GM12878 (cell line): ENCODE data around the gene DHX32. TPM values are rescaled to one million over a fixed set of nuclear protein-coding genes. Genes with fewer than 3 reads are reported as not detected.

Source experiments
- ATAC-seq: fragments of 200-7000 bp; cut with Tn5 transposase; 3 replicates; pipeline ENCODE4 v1.9.1; 2020; ENCODE audit warnings: mild to moderate bottlenecking, moderate library complexity
- BruUV-seq: library from RNA; stranded (reverse); fragments of 400-500 nt; replicated peaks from 2 replicates; lab custom pipeline; 2021; lab: Mats Ljungman, UMichigan
- CTCF ChIA-PET: fragments of 300-600 bp; sonication (Branson Sonifier 250); formaldehyde crosslinking; extraction: SDS; loops from one replicate; lab custom pipeline; 2021; ENCODE audit warnings: inconsistent platforms; lab: Yijun Ruan, JAX
- POLR2A ChIA-PET: fragments of 350-600 bp; formaldehyde crosslinking; extraction: SDS; loops from one replicate; lab custom pipeline; 2021; ENCODE audit warnings: inconsistent platforms; lab: Charles Lee
- RAD21 ChIA-PET: fragments of 300-600 bp; sonication (Branson Sonifier 250); formaldehyde crosslinking; loops from one replicate; lab custom pipeline; 2023; ENCODE audit warnings: antibody characterized with exemption; ENCODE audit not compliant: unreplicated experiment; lab: Charles Lee
- SMC1A ChIA-PET: fragments of 300-600 bp; sonication (Branson Sonifier 250); formaldehyde crosslinking; loops from one replicate; lab custom pipeline; 2023; ENCODE audit not compliant: unreplicated experiment, uncharacterized antibody; lab: Charles Lee
- DNase-seq: peaks from one replicate; pipeline ENCODE4 v3.0.0-alpha.2; 2011; ENCODE audit warnings: low read depth, low spot score
- FAIRE-seq: peaks from 3 replicates; lab custom pipeline; 2011; peaks lifted over from hg19 to GRCh38; lab: Jason Lieb, UNC
- H2AFZ ChIP-seq: 2 replicates; pipeline ENCODE4 v1.6.0; 2011; ENCODE audit warnings: low read depth, low read length, control low read depth; ENCODE audit not compliant: control insufficient read depth
- H3K27ac ChIP-seq: 2 replicates; pipeline ENCODE4 v1.5.1; 2011; ENCODE audit warnings: control low read depth; ENCODE audit not compliant: control insufficient read depth, insufficient read depth
- H3K27me3 ChIP-seq, 2 experiments: replicated peaks in 1 of 2; 2 replicates each; pipeline versions ENCODE4 v1.6.0 to v1.6.1; 2011; ENCODE audit warnings: low read length in 1 of 2; ENCODE audit not compliant: control insufficient read depth in 2 of 2, insufficient read depth in 2 of 2
- H3K36me3 ChIP-seq, 2 experiments: 2 replicates each; pipeline ENCODE4 v1.5.1; 2011; ENCODE audit warnings: low read length in 1 of 2; ENCODE audit not compliant: control insufficient read depth in 2 of 2, insufficient read depth in 2 of 2
- H3K4me1 ChIP-seq: 2 replicates; pipeline ENCODE4 v1.6.1; 2011; ENCODE audit warnings: mild to moderate bottlenecking, low read length, moderate library complexity, mixed read lengths; ENCODE audit not compliant: control insufficient read depth, insufficient read depth
- H3K4me2 ChIP-seq: 2 replicates; pipeline ENCODE4 v1.6.0; 2011; ENCODE audit warnings: control low read depth; ENCODE audit not compliant: control insufficient read depth, insufficient read depth
- H3K4me3 ChIP-seq: fragments of 200-600 bp; sonication (generic); 2 replicates; pipeline ENCODE4 v1.5.1; 2016
- H3K79me2 ChIP-seq: 2 replicates; pipeline ENCODE4 v1.6.0; 2011; ENCODE audit warnings: low read length; ENCODE audit not compliant: control insufficient read depth, insufficient read depth
- H3K9ac ChIP-seq: 2 replicates; pipeline ENCODE4 v1.8.0; 2011; ENCODE audit warnings: low read length, control low read depth, mixed read lengths; ENCODE audit not compliant: control insufficient read depth, insufficient read depth
- H3K9me3 ChIP-seq: replicated peaks from 3 replicates; pipeline ENCODE4 v1.5.1; 2011; ENCODE audit warnings: mild to moderate bottlenecking, low read length; ENCODE audit not compliant: control insufficient read depth, insufficient read depth
- H4K20me1 ChIP-seq: 2 replicates; pipeline ENCODE4 v1.6.0; 2011; ENCODE audit not compliant: control insufficient read depth, insufficient read depth
- ATF7 ChIP-seq: fragments of 450-650 bp; IDR thresholded peaks from 2 replicates; pipeline ENCODE4 v1.6.1; 2016; ENCODE audit warnings: low read depth, mild to moderate bottlenecking
- E4F1 ChIP-seq: fragments of 450-650 bp; IDR thresholded peaks from 2 replicates; pipeline ENCODE4 v1.6.1; 2018; ENCODE audit warnings: borderline replicate concordance, mild to moderate bottlenecking; ENCODE audit not compliant: partially characterized antibody
- EGR1 ChIP-seq, 2 experiments: IDR thresholded peaks; 1 replicate in 1 of 2; 2 replicates in 1 of 2; pipeline ENCODE4 v1.6.1; 2011 to 2012; ENCODE audit warnings: low read depth in 2 of 2, low read length in 2 of 2, borderline replicate concordance in 1 of 2, mild to moderate bottlenecking in 1 of 2, moderate library complexity in 1 of 2
- NFYA ChIP-seq: IDR thresholded peaks from 2 replicates; pipeline ENCODE4 v1.6.1; 2011; ENCODE audit warnings: low read depth, mild to moderate bottlenecking, low read length, improper control_type of control experiment, borderline replicate concordance
- PRDM15 ChIP-seq: fragments of 450-650 bp; formaldehyde crosslinking; IDR thresholded peaks from 2 replicates; pipeline ENCODE4 v1.4.0; 2020; ENCODE audit warnings: mild to moderate bottlenecking, moderate library complexity
- SMAD1 ChIP-seq: fragments of 450-650 bp; IDR thresholded peaks from 2 replicates; pipeline ENCODE4 v1.6.1; 2018; ENCODE audit warnings: mild to moderate bottlenecking, low read depth; ENCODE audit not compliant: partially characterized antibody
- SMC3 ChIP-seq: IDR thresholded peaks from 2 replicates; pipeline ENCODE4 v1.6.1; 2011; ENCODE audit warnings: low read length, improper control_type of control experiment, borderline replicate concordance
- ZNF24 ChIP-seq: fragments of 450-650 bp; IDR thresholded peaks from 2 replicates; pipeline ENCODE4 v1.6.1; 2017; ENCODE audit warnings: antibody characterized with exemption, mild to moderate bottlenecking
- ZNF274 ChIP-seq: IDR thresholded peaks from one replicate; pipeline ENCODE4 v1.8.0; 2011; ENCODE audit not compliant: insufficient read length, insufficient read depth
- WGBS: methylation state at CpG from one replicate; pipeline ENCODE4 v1.1.6; 2016; ENCODE audit warnings: low lambda C conversion rate; ENCODE audit not compliant: insufficient replicate concordance, insufficient coverage; ENCODE audit errors: missing lambda C conversion rate; 5-methylcytosine and 5-hydroxymethylcytosine counted together
- in situ Hi-C: fragments of 300-500 bp; cut with MboI; formaldehyde crosslinking; loops from 9 replicates; pipeline ENCODE4 v1.14.3; 2018; ENCODE audit warnings: mixed read lengths
- intact Hi-C: fragments of 100-400 bp; cut with micrococcal nuclease; formaldehyde crosslinking; loops from one replicate; pipeline ENCODE4 v1.14.2; 2022; ENCODE audit not compliant: unreplicated experiment
- polyA plus RNA-seq, 11 experiments: library from polyadenylated mRNA; depleted of rRNA in 4 of 11; unstranded in 6 of 11; stranded (reverse) in 5 of 11; fragments of >200 nt; fragmentation: Nextera tagmentation in 4 of 11; fragmentation: Illumina TruSeq in 1 of 11; extraction: Ambion mirVana in 4 of 11; extraction: Trizol in 1 of 11; gene quantifications; 1 replicate in 1 of 11; 2 replicates in 10 of 11; pipeline versions ENCODE4 v1.2.1 to v1.2.3, GENCODE V29; 2011 to 2016; ENCODE audit warnings: inconsistent platforms in 2 of 11, missing spikeins in 2 of 11, low read depth in 1 of 11
- total RNA-seq, 4 experiments: library from RNA; depleted of rRNA in 3 of 4; stranded (reverse); fragments of >200 nt in 3 of 4; fragmentation: Illumina TruSeq in 1 of 4; extraction: Trizol in 1 of 4; gene quantifications; 2 replicates each; pipeline versions ENCODE4 v1.2.1 to v1.2.3, GENCODE V29; 2013 to 2021
- TF ChIP-seq, protein P1 (sequence below): fragments of 450-650 bp; formaldehyde crosslinking; IDR thresholded peaks from 2 replicates; pipeline ENCODE4 v1.5.0; 2022; ENCODE audit warnings: mild to moderate bottlenecking, missing genetic modification characterization
- TF ChIP-seq, protein P2 (sequence below): IDR thresholded peaks from 2 replicates; pipeline ENCODE4 v1.6.1; 2011; ENCODE audit warnings: low read depth, mild to moderate bottlenecking, low read length, moderate library complexity, borderline replicate concordance; ENCODE audit errors: extremely low read depth

Gene DHX32
- total and polyA plus RNA-seq, 10 of the 15 experiments (the other 5 are each of a cell fraction or from before 2014, with no cell fraction given): 5.4 to 21.0 (median 16.0) TPM

GRCh38 chr10:125926247-125926646 lies 45.2 kb upstream of the DHX32 start:
- FAIRE-seq: no peak
- TF ChIP-seq EGR1 (IDR thresholded peaks at IDR 0.05; ENCODE audit: borderline replicate concordance in 1 of 2, low read depth in 2 of 2, low read length in 2 of 2): no peak
- no peak for TF ChIP-seq ATF7
- no peak for TF ChIP-seq NFYA
- no peak for TF ChIP-seq PRDM15
- TF ChIP-seq, protein P1, sequence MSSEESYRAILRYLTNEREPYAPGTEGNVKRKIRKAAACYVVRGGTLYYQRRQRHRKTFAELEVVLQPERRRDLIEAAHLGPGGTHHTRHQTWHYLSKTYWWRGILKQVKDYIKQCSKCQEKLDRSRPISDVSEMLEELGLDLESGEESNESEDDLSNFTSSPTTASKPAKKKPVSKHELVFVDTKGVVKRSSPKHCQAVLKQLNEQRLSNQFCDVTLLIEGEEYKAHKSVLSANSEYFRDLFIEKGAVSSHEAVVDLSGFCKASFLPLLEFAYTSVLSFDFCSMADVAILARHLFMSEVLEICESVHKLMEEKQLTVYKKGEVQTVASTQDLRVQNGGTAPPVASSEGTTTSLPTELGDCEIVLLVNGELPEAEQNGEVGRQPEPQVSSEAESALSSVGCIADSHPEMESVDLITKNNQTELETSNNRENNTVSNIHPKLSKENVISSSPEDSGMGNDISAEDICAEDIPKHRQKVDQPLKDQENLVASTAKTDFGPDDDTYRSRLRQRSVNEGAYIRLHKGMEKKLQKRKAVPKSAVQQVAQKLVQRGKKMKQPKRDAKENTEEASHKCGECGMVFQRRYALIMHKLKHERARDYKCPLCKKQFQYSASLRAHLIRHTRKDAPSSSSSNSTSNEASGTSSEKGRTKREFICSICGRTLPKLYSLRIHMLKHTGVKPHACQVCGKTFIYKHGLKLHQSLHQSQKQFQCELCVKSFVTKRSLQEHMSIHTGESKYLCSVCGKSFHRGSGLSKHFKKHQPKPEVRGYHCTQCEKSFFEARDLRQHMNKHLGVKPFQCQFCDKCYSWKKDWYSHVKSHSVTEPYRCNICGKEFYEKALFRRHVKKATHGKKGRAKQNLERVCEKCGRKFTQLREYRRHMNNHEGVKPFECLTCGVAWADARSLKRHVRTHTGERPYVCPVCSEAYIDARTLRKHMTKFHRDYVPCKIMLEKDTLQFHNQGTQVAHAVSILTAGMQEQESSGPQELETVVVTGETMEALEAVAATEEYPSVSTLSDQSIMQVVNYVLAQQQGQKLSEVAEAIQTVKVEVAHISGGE (CRISPR knock-in tag): no peak
- TF ChIP-seq SMC3: no peak
- TF ChIP-seq ZNF274: no peak
- TF ChIP-seq, protein P2, sequence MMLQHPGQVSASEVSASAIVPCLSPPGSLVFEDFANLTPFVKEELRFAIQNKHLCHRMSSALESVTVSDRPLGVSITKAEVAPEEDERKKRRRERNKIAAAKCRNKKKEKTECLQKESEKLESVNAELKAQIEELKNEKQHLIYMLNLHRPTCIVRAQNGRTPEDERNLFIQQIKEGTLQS: no peak
- TF ChIP-seq ZNF24: no peak
- TF ChIP-seq SMAD1: no peak
- TF ChIP-seq E4F1: no peak

More at GRCh38 chr10:125926247-125926646, 45.2 kb upstream of the DHX32 start:
- Histone ChIP-seq H3K4me1 (no peaks in the 10 kb centered on the region), H3K4me2 (no peak overlapping the region), H2AFZ (no peak overlapping the region), H3K9me3 (no peaks in the 10 kb centered on the region), H3K36me3 (no peaks in the 10 kb centered on the region), H3K9ac (no peak overlapping the region), H3K4me3 (no peak overlapping the region), H3K27ac (no peak overlapping the region), H3K27me3 (no peaks in the 10 kb centered on the region), H3K79me2 (no peaks in the 10 kb centered on the region), H4K20me1 (no peaks in the 10 kb centered on the region)
- no peak for ATAC-seq
- DNase-seq: no peak
- ChIA-PET SMC1A (no interaction called here), RAD21 (no interaction called here), POLR2A (no interaction called here), CTCF (no interaction called here)
- intact Hi-C loops (no loop called here), in situ Hi-C loops (no loop called here)
- BruUV-seq: no TSS peak
- WGBS: 33% methylated on average over 5 of the region's 5 CpGs
